OCI-LY3 (cell line): ENCODE measurements around the gene MBD6.

ENCODE experiments used
- EZH2phosphoT487 ChIP-seq: fragments of 200-600 bp; shearing (Covaris generic); IDR thresholded peaks from 2 replicates; pipeline ENCODE4 v1.6.1; 2018; ENCODE audit warnings: antibody characterized with exemption, mixed run types, low read depth
- TF ChIP-seq, protein P1 (sequence below): fragments of 200-600, 300-600 bp; sonication (generic); IDR thresholded peaks from 2 replicates; pipeline ENCODE4 v1.5.1; 2014; ENCODE audit warnings: antibody characterized with exemption, low read length, low read depth

DNA sequence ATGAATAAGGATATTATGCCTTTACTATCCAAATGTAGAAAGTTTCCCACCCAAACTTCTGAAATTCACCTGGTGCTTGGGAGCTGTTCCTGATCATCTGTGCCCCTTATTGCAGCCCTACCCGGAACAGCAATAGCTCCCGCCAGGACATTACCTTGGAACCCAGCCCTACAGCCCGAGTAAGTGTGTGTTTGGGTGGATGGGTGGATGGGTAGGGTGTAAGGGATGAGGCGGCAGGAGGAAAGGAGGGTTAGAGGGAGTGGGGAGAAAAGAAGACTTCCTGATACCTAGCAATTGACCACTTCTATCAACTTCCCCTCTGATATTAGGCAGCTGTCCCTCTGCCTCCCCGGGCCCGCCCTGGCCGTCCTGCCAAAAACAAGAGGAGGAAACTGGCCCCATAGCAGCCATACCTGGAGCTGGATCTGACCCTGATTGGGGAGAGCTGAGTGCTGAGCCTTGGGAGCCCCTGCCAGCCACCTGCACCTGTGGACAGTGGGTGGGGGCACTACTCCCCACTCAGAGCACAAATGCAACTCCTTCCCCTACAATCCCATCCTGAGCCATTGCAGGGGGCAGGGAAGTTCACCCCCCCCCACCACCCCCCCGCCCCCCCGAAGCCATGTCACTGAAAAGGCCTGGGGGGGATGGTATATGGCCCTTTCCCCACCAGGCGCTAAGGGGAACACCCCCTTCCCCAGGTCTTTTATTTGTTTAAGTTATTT, 6.4 kb downstream of the MBD6 start:
- TF ChIP-seq, protein P1, sequence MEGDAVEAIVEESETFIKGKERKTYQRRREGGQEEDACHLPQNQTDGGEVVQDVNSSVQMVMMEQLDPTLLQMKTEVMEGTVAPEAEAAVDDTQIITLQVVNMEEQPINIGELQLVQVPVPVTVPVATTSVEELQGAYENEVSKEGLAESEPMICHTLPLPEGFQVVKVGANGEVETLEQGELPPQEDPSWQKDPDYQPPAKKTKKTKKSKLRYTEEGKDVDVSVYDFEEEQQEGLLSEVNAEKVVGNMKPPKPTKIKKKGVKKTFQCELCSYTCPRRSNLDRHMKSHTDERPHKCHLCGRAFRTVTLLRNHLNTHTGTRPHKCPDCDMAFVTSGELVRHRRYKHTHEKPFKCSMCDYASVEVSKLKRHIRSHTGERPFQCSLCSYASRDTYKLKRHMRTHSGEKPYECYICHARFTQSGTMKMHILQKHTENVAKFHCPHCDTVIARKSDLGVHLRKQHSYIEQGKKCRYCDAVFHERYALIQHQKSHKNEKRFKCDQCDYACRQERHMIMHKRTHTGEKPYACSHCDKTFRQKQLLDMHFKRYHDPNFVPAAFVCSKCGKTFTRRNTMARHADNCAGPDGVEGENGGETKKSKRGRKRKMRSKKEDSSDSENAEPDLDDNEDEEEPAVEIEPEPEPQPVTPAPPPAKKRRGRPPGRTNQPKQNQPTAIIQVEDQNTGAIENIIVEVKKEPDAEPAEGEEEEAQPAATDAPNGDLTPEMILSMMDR = no peak
- TF ChIP-seq EZH2phosphoT487 = no peak
